B cell (primary cell): ENCODE data around the gene C6orf52. TPM values are rescaled to one million over a fixed set of nuclear protein-coding genes. Genes with fewer than 3 reads are reported as not detected.

Source experiments
- ATAC-seq: fragments of 200-7000 bp; cut with Tn5 transposase; one replicate; pipeline ENCODE4 v1.10.0; 2021; ENCODE audit warnings: low read depth, mild to moderate bottlenecking, moderate number of reproducible peaks, moderate library complexity
- CTCF ChIA-PET: fragments of 350-600 bp; sonication (Branson Sonifier 250); formaldehyde crosslinking; loops from one replicate; lab custom pipeline; 2021; ENCODE audit warnings: antibody characterized with exemption, inconsistent platforms; lab: Charles Lee
- POLR2A ChIA-PET: fragments of 350-600 bp; sonication (Branson Sonifier 250); formaldehyde crosslinking; loops from one replicate; lab custom pipeline; 2021; ENCODE audit warnings: antibody characterized with exemption; lab: Charles Lee
- DNase-seq: peaks from one replicate; pipeline ENCODE4 v3.0.0; 2013
- H2AFZ ChIP-seq: 2 replicates; pipeline ENCODE4 v1.6.1; 2012; ENCODE audit warnings: mild to moderate bottlenecking, low read depth, low read length; ENCODE audit not compliant: insufficient read depth, poor library complexity, severe bottlenecking
- H3K27ac ChIP-seq, 2 donors: 1 replicate in 1 of 2; 2 replicates in 1 of 2; pipeline ENCODE4 v1.5.1; 2012 to 2013; ENCODE audit warnings: low read length in 2 of 2, mild to moderate bottlenecking in 2 of 2, moderate library complexity in 1 of 2
- H3K27me3 ChIP-seq, 4 experiments: fragments of 200-600 bp in 1 of 4; sonication (generic) in 1 of 4; replicated peaks in 1 of 4; 1 replicate in 2 of 4; 2 replicates in 2 of 4; pipeline versions ENCODE4 v1.6.1 to v1.7.0; 2013 to 2016; ENCODE audit warnings: low read length in 3 of 4, mild to moderate bottlenecking in 2 of 4, mixed read lengths in 1 of 4, moderate library complexity in 1 of 4; ENCODE audit not compliant: insufficient read depth in 4 of 4, control insufficient read depth in 3 of 4; ENCODE audit errors: control extremely low read depth in 1 of 4
- H3K36me3 ChIP-seq, 2 experiments: replicated peaks in 1 of 2; 1 replicate in 1 of 2; 2 replicates in 1 of 2; pipeline versions ENCODE4 v1.6.1 to v1.7.1; 2013; ENCODE audit warnings: low read length in 1 of 2; ENCODE audit not compliant: insufficient read depth in 2 of 2, control insufficient read depth in 1 of 2; ENCODE audit errors: control extremely low read depth in 1 of 2, extremely low read depth in 1 of 2
- H3K4me1 ChIP-seq, 2 donors: fragments of 200-600 bp in 1 of 2; sonication (generic) in 1 of 2; 1 replicate in 1 of 2; 2 replicates in 1 of 2; pipeline versions ENCODE4 v1.5.1 to v1.6.1; 2013 to 2017; ENCODE audit warnings: low read length in 2 of 2; ENCODE audit not compliant: control insufficient read depth in 2 of 2, insufficient read depth in 2 of 2
- H3K4me2 ChIP-seq: replicated peaks from 2 replicates; pipeline ENCODE3; 2012; ENCODE audit warnings: mild to moderate bottlenecking, low read depth, low read length; ENCODE audit not compliant: poor library complexity, severe bottlenecking
- H3K4me3 ChIP-seq, 5 experiments: fragments of 200-600 bp in 1 of 5; sonication (generic) in 1 of 5; 1 replicate in 3 of 5; 2 replicates in 2 of 5; pipeline versions ENCODE4 v1.5.1 to v1.7.0; 2011 to 2016; ENCODE audit warnings: low read length in 4 of 5, mild to moderate bottlenecking in 4 of 5, low read depth in 2 of 5, control low read depth in 1 of 5, moderate library complexity in 1 of 5; ENCODE audit not compliant: insufficient read depth in 1 of 5; ENCODE audit errors: control extremely low read depth in 1 of 5, extremely low read depth in 1 of 5
- H3K79me2 ChIP-seq: fragments of 200-600 bp; sonication (generic); one replicate; pipeline ENCODE4 v1.6.0; 2016; ENCODE audit warnings: low read length; ENCODE audit not compliant: control insufficient read depth, insufficient read depth
- H3K9ac ChIP-seq: fragments of 200-600 bp; sonication (generic); 2 replicates; pipeline ENCODE4 v1.6.1; 2017; ENCODE audit warnings: mild to moderate bottlenecking, low read length, moderate library complexity
- H3K9me3 ChIP-seq, 3 donors: one replicate each; pipeline versions ENCODE4 v1.6.1 to v1.7.1; 2013; ENCODE audit warnings: low read length in 2 of 3; ENCODE audit not compliant: control insufficient read depth in 2 of 3, insufficient read depth in 1 of 3; ENCODE audit errors: control extremely low read depth in 1 of 3
- H4K20me1 ChIP-seq: 2 replicates; pipeline ENCODE4 v1.6.0; 2012; ENCODE audit warnings: mild to moderate bottlenecking, low read length; ENCODE audit not compliant: insufficient read depth, control insufficient read depth, poor library complexity, severe bottlenecking
- H3K27ac Mint-ChIP-seq: one replicate; pipeline ENCODE4 v1.8.0; 2021; ENCODE audit warnings: mixed read lengths
- H3K27me3 Mint-ChIP-seq: one replicate; pipeline ENCODE4 v1.8.0; 2021; ENCODE audit warnings: mixed read lengths
- H3K4me1 Mint-ChIP-seq: one replicate; pipeline ENCODE4 v1.8.0; 2021; ENCODE audit warnings: mixed read lengths
- H3K4me3 Mint-ChIP-seq: one replicate; pipeline ENCODE4 v1.8.0; 2021; ENCODE audit warnings: mixed read lengths
- H3K9me3 Mint-ChIP-seq: one replicate; pipeline ENCODE4 v1.8.0; 2022; ENCODE audit warnings: mixed read lengths; ENCODE audit not compliant: insufficient read depth
- CTCF ChIP-seq: fragments of 200-600 bp; IDR thresholded peaks from one replicate; pipeline ENCODE4 v1.8.0; 2022; ENCODE audit warnings: antibody characterized with exemption, mild to moderate bottlenecking
- EZH2 ChIP-seq: IDR thresholded peaks from 2 replicates; pipeline ENCODE4 v1.6.1; 2012; ENCODE audit warnings: borderline replicate concordance, low read depth, mild to moderate bottlenecking, moderate library complexity, low read length; ENCODE audit not compliant: insufficient read depth, poor library complexity, severe bottlenecking
- WGBS: methylation state at CpG from one replicate; pipeline ENCODE4 v1.1.5; 2013; ENCODE audit warnings: missing lambda C conversion rate; ENCODE audit not compliant: insufficient coverage; 5-methylcytosine and 5-hydroxymethylcytosine counted together
- intact Hi-C: fragments of 100-400 bp; cut with micrococcal nuclease; formaldehyde crosslinking; loops from one replicate; pipeline ENCODE4 v1.10.0; 2022
- polyA plus RNA-seq: library from polyadenylated mRNA; depleted of rRNA; stranded (reverse); fragments of >200 nt; gene quantifications from 2 replicates; pipeline ENCODE4 v1.2.3, GENCODE V29; 2012
- total RNA-seq, 2 donors: library from RNA; stranded (reverse); fragments of 120-200 nt in 1 of 2; gene quantifications; 1 replicate in 1 of 2; 2 replicates in 1 of 2; pipeline versions ENCODE4 v1.2.3 to v1.2.4, GENCODE V29; 2013 to 2022

C6orf52 gene
- total and polyA plus RNA-seq, 2 donors (not counting 1 experiment from before 2014, with no cell fraction given): 0.51 to 1.2 TPM

- intact Hi-C loops: no loop called here
- H3K4me1 Mint-ChIP-seq: peaks cover 29% of the 10 kb centered on the region
- Histone ChIP-seq H3K27me3 (no peaks in the 10 kb centered on the region), H3K36me3 (no peaks in the 10 kb centered on the region), H3K9ac (no peak overlapping the region), H3K27ac (no peak overlapping the region), H2AFZ (no peak overlapping the region), H3K4me3 (no peak overlapping the region), H3K4me1 (peaks cover 23 to 24% of the 10 kb centered on the region in 2 donors), H3K79me2 (no peaks in the 10 kb centered on the region), H3K4me2 (no peak overlapping the region), H3K9me3 (peaks cover 0 to 7% (median 0%) of the 10 kb centered on the region in 3 donors), H4K20me1 (no peaks in the 10 kb centered on the region)
- no peak overlapping the region for H3K4me3 Mint-ChIP-seq
- POLR2A ChIA-PET: no interaction called here
- no peak overlapping the region for H3K27ac Mint-ChIP-seq
- WGBS: no CpG with 5 or more reads among the region's 1 CpG
- CTCF ChIA-PET: interaction anchor here (1.4 to 1.7 kb wide), 3 partner anchors 9 to 134 kb away, joined by 3 to 7 read pairs (median 3); no protein-coding TSS in a partner anchor
- H3K27me3 Mint-ChIP-seq: no peaks in the 10 kb centered on the region
- ATAC-seq (no peak), DNase-seq (no peak)
- TF ChIP-seq CTCF: peak; percentile 12
- no peak for TF ChIP-seq EZH2
- no peaks in the 10 kb centered on the region for H3K9me3 Mint-ChIP-seq
Observed at GRCh38 chr6:10644225-10644624, 50.2 kb downstream of the C6orf52 start.

GRCh38 chr6:10643201-10643651, 51.2 kb downstream of the C6orf52 start:
- H3K4me2 ChIP-seq: peak overlapping the region; percentile 59
- Mint-ChIP-seq H3K4me1 (peaks cover 34% of the 10 kb centered on the region), H3K9me3 (no peaks in the 10 kb centered on the region), H3K4me3 (peak overlapping the region; percentile 76), H3K27ac (peak overlapping the region; percentile 5), H3K27me3 (no peaks in the 10 kb centered on the region)
- DNase-seq (peak; percentile 61), ATAC-seq (peak; percentile 81)
- H3K4me3 ChIP-seq: peak overlapping the region in 2 of 5 experiments; percentile 9 to 26
- POLR2A ChIA-PET: interaction anchor here (0.6 kb wide), 1 partner anchor 103 kb away, joined by 3 read pairs; no protein-coding TSS in a partner anchor
- H3K9ac ChIP-seq: peak overlapping the region; percentile 13
- no peaks in the 10 kb centered on the region for H3K27me3 ChIP-seq
- H4K20me1 ChIP-seq: no peaks in the 10 kb centered on the region
- CTCF ChIA-PET: interaction anchor here (0.9 to 1.7 kb wide), 4 partner anchors 10 to 165 kb away, joined by 3 to 7 read pairs (median 4); partner anchors contain the start of gene C6orf52
- no peak overlapping the region for H2AFZ ChIP-seq
- 17% methylated on average over 3 of the region's 3 CpGs for WGBS
- H3K36me3 ChIP-seq: no peaks in the 10 kb centered on the region
- intact Hi-C loops: no loop called here
- TF ChIP-seq EZH2 (no peak), CTCF (no peak)
- H3K9me3 ChIP-seq: peaks cover 0 to 9% (median 0%) of the 10 kb centered on the region in 3 donors
- H3K79me2 ChIP-seq: no peaks in the 10 kb centered on the region
- H3K4me1 ChIP-seq: peaks cover 23 to 27% of the 10 kb centered on the region in 2 donors
- H3K27ac ChIP-seq: no peak overlapping the region
